Measurements from ENCODE around the gene GIGYF1.
"Not testable (repeated sequence)": the region's sequence is repeated elsewhere in the genome, so short reads cannot be mapped to it uniquely, and the experiment has no call there.

Gene GIGYF1

GRCh38 chr7:100694098-100694745 is at the start of gene GIGYF1:
Gene GIGYF1 (minus strand): TSS chr7:100694250. CDS start chr7:100688238, 6,012 bp downstream.
- DNase-seq: no peak

GRCh38 chr7:100739934-100740333 is 45.9 kb upstream of the GIGYF1 start:
- no peak for DNase-seq

GRCh38 chr7:100736671-100737070 is 42.6 kb upstream of the GIGYF1 start:
- no peak for DNase-seq

GRCh38 chr7:100735730-100736129 is 41.7 kb upstream of the GIGYF1 start:
- no peak for DNase-seq

GRCh38 chr7:100731937-100732636 is 38.0 kb upstream of the GIGYF1 start:
- DNase-seq: no peak

GRCh38 chr7:100730136-100730800 is 36.2 kb upstream of the GIGYF1 start:
- DNase-seq: no peak

- DNase-seq: no peak
These were observed 34.1 kb upstream of the GIGYF1 start for GRCh38 chr7:100728196-100728595.

- DNase-seq: no peak
These were observed 33.1 kb upstream of the GIGYF1 start for GRCh38 chr7:100726996-100727761.

GRCh38 chr7:100724364-100724763 is 30.3 kb upstream of the GIGYF1 start:
- DNase-seq: not testable (repeated sequence)

- no peak for DNase-seq
These were observed 29.8 kb upstream of the GIGYF1 start for GRCh38 chr7:100723732-100724275.

GRCh38 chr7:100722480-100723212 is 28.6 kb upstream of the GIGYF1 start:
- no peak for DNase-seq

- DNase-seq: no peak
These were observed 27.4 kb upstream of the GIGYF1 start for GRCh38 chr7:100721505-100721812.

- DNase-seq: no peak
These were observed 26.8 kb upstream of the GIGYF1 start for GRCh38 chr7:100720671-100721504.

GRCh38 chr7:100720279-100720670 is 26.2 kb upstream of the GIGYF1 start, which contains the start of gene EPO:
Gene EPO (plus strand): TSS chr7:100720468. CDS start chr7:100720981, 513 bp downstream.
- DNase-seq: no peak

- no peak for DNase-seq
These were observed 25.7 kb upstream of the GIGYF1 start for GRCh38 chr7:100719523-100720278.

GRCh38 chr7:100717073-100717472 is 23.0 kb upstream of the GIGYF1 start:
- not testable (repeated sequence) for DNase-seq

GRCh38 chr7:100714725-100715124 is 20.7 kb upstream of the GIGYF1 start:
- no peak for DNase-seq

- DNase-seq: no peak
These were observed 17.3 kb upstream of the GIGYF1 start for GRCh38 chr7:100711369-100711768.

GRCh38 chr7:100710452-100710851 is 16.4 kb upstream of the GIGYF1 start:
- no peak for DNase-seq

GRCh38 chr7:100708395-100708794 is 14.3 kb upstream of the GIGYF1 start:
- no peak for DNase-seq

Data from NCI-H1436 treated with DMSO at 0.1 percent for 48 hours (cell line).